ENCODE measurements around the gene CAP2.

- TF ChIP-seq CTCF (IDR thresholded peaks at IDR 0.05): no peak
- TF ChIP-seq POLR2A (IDR thresholded peaks at IDR 0.05): no peak
Observed at GRCh38 chr6:17421406-17421805, 28.0 kb downstream of the CAP2 start.
